Measurements from ENCODE around the gene SLCO4A1. TPM values are rescaled to one million over a fixed set of nuclear protein-coding genes. Genes with fewer than 3 reads are reported as not detected.
"Not testable (repeated sequence)": the region's sequence is repeated elsewhere in the genome, so short reads cannot be mapped to it uniquely, and the experiment has no call there.

The SLCO4A1 gene
- polyA plus RNA-seq, 1 donor (not counting 4 experiments of a cell fraction or from before 2014, with no cell fraction given), result 1.8 TPM

DNA sequence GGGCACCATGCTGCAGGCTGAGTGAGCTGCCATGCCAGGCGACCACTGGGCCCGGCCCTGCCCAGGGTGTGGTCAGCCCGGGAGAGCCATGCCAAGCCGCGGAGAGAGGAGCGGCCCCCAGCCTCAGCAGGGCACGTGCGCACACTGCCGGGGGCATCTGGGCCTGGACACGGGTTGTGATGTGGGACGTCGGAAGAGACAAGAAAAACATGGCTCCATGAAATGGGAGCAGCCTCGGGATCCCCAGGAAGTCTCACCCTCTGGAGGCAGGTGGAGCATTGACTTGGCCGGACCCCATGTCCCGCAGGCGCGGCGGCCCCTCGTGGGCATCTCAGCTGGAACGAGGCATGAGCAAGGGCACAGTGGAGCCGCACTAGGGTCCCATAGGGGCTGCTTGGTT is 16.8 kb upstream of the SLCO4A1 start:
- no peak overlapping the region for H2AFZ ChIP-seq (ENCODE audit: control insufficient read depth, low read length)
- DNase-seq (ENCODE audit: low read depth, low spot score), result no peak
- no peak overlapping the region for H3K4me3 ChIP-seq (ENCODE audit: control insufficient read depth in 2 of 3, extremely low read depth in 1 of 3, insufficient read depth in 2 of 3, low read depth in 1 of 3, low read length in 3 of 3)
- H3K27me3 ChIP-seq (ENCODE audit: control insufficient read depth, extremely low read depth, insufficient read depth, low read length), result no peaks in the 10 kb centered on the region
- H3K27ac ChIP-seq (ENCODE audit: control insufficient read depth, insufficient read depth, low read length), result no peak overlapping the region
- no peaks in the 10 kb centered on the region for H3K79me2 ChIP-seq (ENCODE audit: control insufficient read depth, insufficient read depth, low read length)
- peaks cover 3% of the 10 kb centered on the region for H3K9me1 ChIP-seq (ENCODE audit: control insufficient read depth, extremely low read depth, insufficient read depth, low read length)
- H3K4me2 ChIP-seq (ENCODE audit: control insufficient read depth, extremely low read depth, insufficient read depth, low read depth, low read length), result no peak overlapping the region
- H3K36me3 ChIP-seq (ENCODE audit: control insufficient read depth in 2 of 2, extremely low read depth in 1 of 2, insufficient read depth in 2 of 2, low read length in 2 of 2), result no peaks in the 10 kb centered on the region
- H3K9ac ChIP-seq (ENCODE audit: control insufficient read depth, extremely low read depth, insufficient read depth, low read length), result no peak overlapping the region
- peaks cover 31% of the 10 kb centered on the region for H3K4me1 ChIP-seq (ENCODE audit: control insufficient read depth, extremely low read depth, insufficient read depth, low read length)
- dilution Hi-C loops (cut with MboI; ENCODE audit: extremely low pct_ligation_motif_present, low sequenced_read_pairs), result no loop called here
- no peak for FAIRE-seq
- H3K9me3 ChIP-seq (ENCODE audit: control insufficient read depth, low read depth, low read length), result no peaks in the 10 kb centered on the region
- TF ChIP-seq, protein P1, sequence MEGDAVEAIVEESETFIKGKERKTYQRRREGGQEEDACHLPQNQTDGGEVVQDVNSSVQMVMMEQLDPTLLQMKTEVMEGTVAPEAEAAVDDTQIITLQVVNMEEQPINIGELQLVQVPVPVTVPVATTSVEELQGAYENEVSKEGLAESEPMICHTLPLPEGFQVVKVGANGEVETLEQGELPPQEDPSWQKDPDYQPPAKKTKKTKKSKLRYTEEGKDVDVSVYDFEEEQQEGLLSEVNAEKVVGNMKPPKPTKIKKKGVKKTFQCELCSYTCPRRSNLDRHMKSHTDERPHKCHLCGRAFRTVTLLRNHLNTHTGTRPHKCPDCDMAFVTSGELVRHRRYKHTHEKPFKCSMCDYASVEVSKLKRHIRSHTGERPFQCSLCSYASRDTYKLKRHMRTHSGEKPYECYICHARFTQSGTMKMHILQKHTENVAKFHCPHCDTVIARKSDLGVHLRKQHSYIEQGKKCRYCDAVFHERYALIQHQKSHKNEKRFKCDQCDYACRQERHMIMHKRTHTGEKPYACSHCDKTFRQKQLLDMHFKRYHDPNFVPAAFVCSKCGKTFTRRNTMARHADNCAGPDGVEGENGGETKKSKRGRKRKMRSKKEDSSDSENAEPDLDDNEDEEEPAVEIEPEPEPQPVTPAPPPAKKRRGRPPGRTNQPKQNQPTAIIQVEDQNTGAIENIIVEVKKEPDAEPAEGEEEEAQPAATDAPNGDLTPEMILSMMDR (optimal IDR thresholded peaks at IDR 0.05 in 1 of 3, IDR thresholded peaks at IDR 0.05 in 1 of 3, conservative IDR thresholded peaks at IDR 0.05 in 1 of 3; ENCODE audit: extremely low read depth in 1 of 3, insufficient read depth in 2 of 3, low read length in 3 of 3), result no peak
- TF ChIP-seq EZH2 (IDR thresholded peaks at IDR 0.05; ENCODE audit: low read length), result no peak
- no peaks in the 10 kb centered on the region for H4K20me1 ChIP-seq (ENCODE audit: control insufficient read depth, extremely low read depth, insufficient read depth, low read length)

DNA sequence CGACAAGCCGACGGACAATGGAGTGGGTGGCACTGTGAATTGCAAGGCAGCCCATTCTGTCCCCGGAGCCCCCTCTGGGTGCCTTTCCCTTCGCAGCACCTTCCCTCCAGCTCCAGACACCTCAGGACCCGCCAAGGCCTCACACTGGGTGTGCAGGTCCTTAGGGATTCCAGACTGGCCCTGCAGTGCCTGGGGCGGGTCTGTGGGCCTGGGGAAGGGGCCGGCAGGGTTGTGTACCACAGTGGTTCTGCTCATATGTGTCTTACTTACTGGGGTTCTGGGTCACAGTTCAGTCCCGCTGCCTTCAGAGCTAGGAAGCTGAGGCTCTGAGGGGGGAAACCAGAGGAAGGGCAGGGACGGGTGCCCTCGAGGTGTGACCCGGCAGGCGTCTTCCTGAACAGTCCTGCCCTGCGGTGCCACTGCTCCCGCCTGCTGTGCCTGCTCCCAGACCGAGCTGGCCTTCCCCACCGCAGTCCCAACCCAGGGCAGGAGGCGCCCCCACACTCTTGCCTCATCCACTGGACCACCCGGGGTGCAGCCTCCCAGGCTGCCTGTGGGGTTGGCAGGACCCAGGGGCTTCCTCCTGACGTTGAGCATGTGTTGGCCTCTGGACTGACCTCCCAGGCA is 16.3 kb upstream of the SLCO4A1 start:
- dilution Hi-C loops (cut with MboI; ENCODE audit: extremely low pct_ligation_motif_present, low sequenced_read_pairs), result no loop called here
- no peaks in the 10 kb centered on the region for H3K9me3 ChIP-seq (ENCODE audit: control insufficient read depth, low read depth, low read length)
- H3K27me3 ChIP-seq (ENCODE audit: control insufficient read depth, extremely low read depth, insufficient read depth, low read length), result no peaks in the 10 kb centered on the region
- no peaks in the 10 kb centered on the region for H3K79me2 ChIP-seq (ENCODE audit: control insufficient read depth, insufficient read depth, low read length)
- FAIRE-seq, result no peak
- H3K4me3 ChIP-seq (ENCODE audit: control insufficient read depth in 2 of 3, extremely low read depth in 1 of 3, insufficient read depth in 2 of 3, low read depth in 1 of 3, low read length in 3 of 3), result no peak overlapping the region
- peaks cover 3% of the 10 kb centered on the region for H3K9me1 ChIP-seq (ENCODE audit: control insufficient read depth, extremely low read depth, insufficient read depth, low read length)
- H3K4me1 ChIP-seq (ENCODE audit: control insufficient read depth, extremely low read depth, insufficient read depth, low read length), result peaks cover 31% of the 10 kb centered on the region
- no peak overlapping the region for H3K4me2 ChIP-seq (ENCODE audit: control insufficient read depth, extremely low read depth, insufficient read depth, low read depth, low read length)
- H3K36me3 ChIP-seq (ENCODE audit: control insufficient read depth in 2 of 2, extremely low read depth in 1 of 2, insufficient read depth in 2 of 2, low read length in 2 of 2), result no peaks in the 10 kb centered on the region
- TF ChIP-seq EZH2 (IDR thresholded peaks at IDR 0.05; ENCODE audit: low read length), result no peak
- TF ChIP-seq, protein P1 (optimal IDR thresholded peaks at IDR 0.05 in 1 of 3, IDR thresholded peaks at IDR 0.05 in 1 of 3, conservative IDR thresholded peaks at IDR 0.05 in 1 of 3; ENCODE audit: extremely low read depth in 1 of 3, insufficient read depth in 2 of 3, low read length in 3 of 3), result no peak
- H3K9ac ChIP-seq (ENCODE audit: control insufficient read depth, extremely low read depth, insufficient read depth, low read length), result no peak overlapping the region
- no peak overlapping the region for H2AFZ ChIP-seq (ENCODE audit: control insufficient read depth, low read length)
- H4K20me1 ChIP-seq (ENCODE audit: control insufficient read depth, extremely low read depth, insufficient read depth, low read length), result no peaks in the 10 kb centered on the region
- H3K27ac ChIP-seq (ENCODE audit: control insufficient read depth, insufficient read depth, low read length), result no peak overlapping the region
- DNase-seq (ENCODE audit: low read depth, low spot score), result no peak

GRCh38 chr20:62627425-62627824 is 14.9 kb upstream of the SLCO4A1 start:
- H3K36me3 ChIP-seq (ENCODE audit: control insufficient read depth in 2 of 2, extremely low read depth in 1 of 2, insufficient read depth in 2 of 2, low read length in 2 of 2); FAIRE-seq; H3K27ac ChIP-seq (ENCODE audit: control insufficient read depth, insufficient read depth, low read length); dilution Hi-C loops (cut with MboI; ENCODE audit: extremely low pct_ligation_motif_present, low sequenced_read_pairs); H3K9ac ChIP-seq (ENCODE audit: control insufficient read depth, extremely low read depth, insufficient read depth, low read length); H4K20me1 ChIP-seq (ENCODE audit: control insufficient read depth, extremely low read depth, insufficient read depth, low read length); H3K79me2 ChIP-seq (ENCODE audit: control insufficient read depth, insufficient read depth, low read length); H2AFZ ChIP-seq (ENCODE audit: control insufficient read depth, low read length); H3K27me3 ChIP-seq (ENCODE audit: control insufficient read depth, extremely low read depth, insufficient read depth, low read length); DNase-seq (ENCODE audit: low read depth, low spot score); H3K4me3 ChIP-seq (ENCODE audit: control insufficient read depth in 2 of 3, extremely low read depth in 1 of 3, insufficient read depth in 2 of 3, low read depth in 1 of 3, low read length in 3 of 3); H3K9me3 ChIP-seq (ENCODE audit: control insufficient read depth, low read depth, low read length); H3K9me1 ChIP-seq (ENCODE audit: control insufficient read depth, extremely low read depth, insufficient read depth, low read length); H3K4me2 ChIP-seq (ENCODE audit: control insufficient read depth, extremely low read depth, insufficient read depth, low read depth, low read length): not testable (repeated sequence)
- peaks cover 31% of the 10 kb centered on the region for H3K4me1 ChIP-seq (ENCODE audit: control insufficient read depth, extremely low read depth, insufficient read depth, low read length)
